ENCODE results near the gene MEI1. TPM values are rescaled to one million over a fixed set of nuclear protein-coding genes. Genes with fewer than 3 reads are reported as not detected.

MEI1 gene
- polyA plus RNA-seq, 6 donors from 2014 or later: 75.0 to 160 (median 83.4) TPM

GRCh38 chr22:41687901-41688364 is 11.4 kb upstream of the MEI1 start:
- H3K27me3 Mint-ChIP-seq: no peaks in the 10 kb centered on the region
- H3K4me3 Mint-ChIP-seq: peak overlapping the region; percentile 90 to 99 (median 96)
- peak; percentile 22 for DNase-seq
- H3K27ac Mint-ChIP-seq: peak overlapping the region; percentile 98 to 100 (median 99)
- no peaks in the 10 kb centered on the region for H3K9me3 Mint-ChIP-seq
- peak; percentile 6 to 13 for ATAC-seq (ENCODE audit: low read depth in 2 of 2)
- peaks cover 23 to 48% (median 31%) of the 10 kb centered on the region in 3 donors for H3K4me1 Mint-ChIP-seq
- H3K36me3 Mint-ChIP-seq: no peaks in the 10 kb centered on the region

DNA sequence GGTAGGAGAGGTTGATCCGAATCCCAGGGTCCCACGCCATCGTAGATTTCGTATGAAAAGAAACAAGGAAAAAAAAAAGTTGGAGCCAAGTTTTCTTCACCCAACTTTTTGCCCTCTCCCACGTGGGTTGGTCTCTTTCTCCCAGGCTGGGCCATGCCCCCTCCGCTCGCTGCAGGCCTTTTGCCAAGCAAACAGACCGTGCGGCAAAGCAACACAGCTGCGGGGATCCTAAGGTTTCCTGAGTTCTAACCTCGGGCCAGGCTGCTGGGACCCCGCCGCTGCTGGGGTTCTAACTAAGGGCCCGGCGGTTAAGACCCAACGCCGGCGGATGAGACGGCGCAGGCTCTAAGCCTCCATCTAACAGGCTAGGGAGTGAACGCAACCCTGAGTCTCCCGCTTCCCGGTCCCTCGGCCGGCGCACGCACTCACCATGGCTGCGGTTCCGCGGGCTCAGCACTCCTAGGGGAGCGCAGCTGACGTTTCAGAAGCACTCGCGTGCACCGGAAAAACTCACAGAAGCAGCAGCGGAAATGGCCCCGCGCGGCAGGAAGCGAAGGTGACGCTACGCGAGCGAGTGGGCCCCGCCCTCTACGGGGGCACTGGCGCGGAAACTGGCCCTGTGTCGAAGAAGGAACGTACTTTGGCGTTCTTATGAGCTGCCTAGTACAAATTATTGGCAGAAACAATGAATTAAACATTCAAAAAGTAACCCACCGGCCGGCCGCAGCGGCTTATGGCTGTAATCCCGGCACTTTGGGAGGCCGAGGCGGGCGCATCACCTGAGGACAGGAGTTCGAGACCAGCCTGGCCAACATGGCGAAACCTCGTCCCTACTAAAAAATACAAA is 10.7 kb upstream of the MEI1 start, which contains the start of gene SNU13:
TSS of gene SNU13 (minus strand) at position 503 of the 847 bp plus-strand sequence. CDS start at position 432, 71 bp downstream.
- peaks cover 23 to 46% (median 31%) of the 10 kb centered on the region in 3 donors for H3K4me1 Mint-ChIP-seq
- no peaks in the 10 kb centered on the region for H3K27me3 Mint-ChIP-seq

DNA sequence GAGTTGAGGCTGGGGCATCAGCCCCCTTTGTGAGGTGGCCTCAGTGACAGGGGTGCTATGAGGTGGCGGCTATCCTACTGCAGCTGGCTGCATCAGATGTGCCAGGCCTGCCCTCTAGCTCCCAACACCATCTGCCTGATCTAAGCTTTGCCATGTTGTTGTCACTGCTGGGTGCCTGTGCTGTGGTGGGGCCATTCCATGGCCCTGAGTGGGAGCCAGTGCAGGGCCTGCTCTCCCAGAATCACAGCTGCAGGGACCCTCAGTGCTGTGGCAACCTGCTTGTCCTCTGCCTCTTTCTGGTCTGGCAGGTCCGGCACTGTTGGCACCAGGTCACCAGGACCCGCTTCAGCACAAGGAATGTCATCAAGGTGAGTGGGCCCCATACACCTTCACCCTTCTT is 8.8 kb upstream of the MEI1 start:
- DNase-seq (no peak), ATAC-seq (ENCODE audit: low read depth in 2 of 2) (no peak)
- no peaks in the 10 kb centered on the region for H3K36me3 Mint-ChIP-seq
- no peaks in the 10 kb centered on the region for H3K9me3 Mint-ChIP-seq
- H3K27ac Mint-ChIP-seq: peak overlapping the region; percentile 95 to 99 (median 99)
- peaks cover 23 to 42% (median 25%) of the 10 kb centered on the region in 3 donors for H3K4me1 Mint-ChIP-seq
- H3K4me3 Mint-ChIP-seq: peak overlapping the region in 5 of 8 donors; percentile 6 to 99 (median 47)
- no peaks in the 10 kb centered on the region for H3K27me3 Mint-ChIP-seq

More for the DNA sequence above, 10.7 kb upstream of the MEI1 start, which contains the start of gene SNU13:
- H3K4me3 Mint-ChIP-seq: peak within 1 kb of the TSS; percentile 90 to 99 (median 96)
- no peaks in the 10 kb centered on the region for H3K36me3 Mint-ChIP-seq
- peak; percentile 94 for DNase-seq
- no peaks in the 10 kb centered on the region for H3K9me3 Mint-ChIP-seq
- peak within 1 kb of the TSS; percentile 98 to 100 (median 99) for H3K27ac Mint-ChIP-seq
- ATAC-seq (ENCODE audit: low read depth in 2 of 2): peak; percentile 94 to 95

GRCh38 chr22:41695211-41695610 is 4.1 kb upstream of the MEI1 start:
- ATAC-seq (ENCODE audit: low read depth in 2 of 2) (no peak), DNase-seq (no peak)
- Mint-ChIP-seq H3K4me3 (no peak overlapping the region), H3K27me3 (no peaks in the 10 kb centered on the region), H3K9me3 (no peaks in the 10 kb centered on the region), H3K27ac (no peak overlapping the region), H3K36me3 (no peaks in the 10 kb centered on the region), H3K4me1 (peaks cover 17 to 29% (median 24%) of the 10 kb centered on the region in 3 donors)

GRCh38 chr22:41696703-41697102 is 2.6 kb upstream of the MEI1 start:
- peak overlapping the region in 3 of 8 donors; percentile 45 to 55 (median 47) for H3K4me3 Mint-ChIP-seq
- no peaks in the 10 kb centered on the region for H3K36me3 Mint-ChIP-seq
- H3K4me1 Mint-ChIP-seq: peaks cover 12 to 18% (median 14%) of the 10 kb centered on the region in 3 donors
- H3K27ac Mint-ChIP-seq: peak overlapping the region in 5 of 6 donors; percentile 53 to 86 (median 83)
- H3K27me3 Mint-ChIP-seq: no peaks in the 10 kb centered on the region
- ATAC-seq (ENCODE audit: low read depth in 2 of 2): no peak
- H3K9me3 Mint-ChIP-seq: no peaks in the 10 kb centered on the region
- DNase-seq: no peak

GRCh38 chr22:41697126-41697775 is 2.1 kb upstream of the MEI1 start:
- Mint-ChIP-seq H3K27ac (peak overlapping the region in 5 of 6 donors; percentile 53 to 86 (median 83)), H3K27me3 (no peaks in the 10 kb centered on the region), H3K36me3 (no peaks in the 10 kb centered on the region), H3K4me3 (peak overlapping the region; percentile 45 to 90 (median 58)), H3K4me1 (peaks cover 12 to 18% (median 14%) of the 10 kb centered on the region in 3 donors), H3K9me3 (no peaks in the 10 kb centered on the region)
- peak; percentile 85 for DNase-seq
- ATAC-seq (ENCODE audit: low read depth in 2 of 2): peak; percentile 79 to 82

DNA sequence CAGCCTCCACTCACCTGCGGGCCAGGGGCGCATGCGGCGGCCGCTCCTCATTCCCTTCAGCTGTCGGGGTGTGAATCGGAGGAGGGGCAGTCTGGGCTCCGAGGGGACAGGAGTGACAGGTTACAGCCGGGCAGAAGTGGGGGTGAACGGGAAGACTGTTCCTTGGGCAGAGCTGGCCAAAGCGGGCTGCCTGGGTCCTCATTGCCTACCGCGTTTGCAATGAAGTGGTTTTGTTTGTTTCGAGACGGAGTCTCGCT is 733 bp downstream of the MEI1 start:
- H3K4me3 Mint-ChIP-seq: no peak overlapping the region

DNA sequence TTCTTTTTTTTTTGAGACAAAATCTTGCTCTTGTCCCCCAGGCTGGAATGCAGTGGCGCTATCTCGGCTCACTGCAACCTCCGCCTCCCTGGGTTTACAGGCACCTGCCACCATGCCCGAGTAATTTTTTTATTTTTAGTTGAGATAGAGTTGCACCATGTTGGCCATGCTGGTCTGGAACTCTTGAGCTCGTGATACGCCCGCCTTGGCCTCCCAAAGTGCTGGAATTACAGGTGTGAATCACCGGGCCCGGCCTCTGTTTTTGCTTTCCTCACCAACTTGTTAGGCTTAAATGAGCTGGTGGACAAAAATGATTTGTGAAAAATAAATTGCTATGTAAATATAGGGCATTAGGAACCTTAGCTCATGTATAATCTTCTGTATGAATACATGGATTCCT is 3.5 kb downstream of the MEI1 start:
- Mint-ChIP-seq H3K4me3 (no peak overlapping the region), H3K36me3 (no peaks in the 10 kb centered on the region), H3K27ac (no peak overlapping the region), H3K4me1 (peaks cover 5 to 9% (median 6%) of the 10 kb centered on the region in 3 donors), H3K27me3 (no peaks in the 10 kb centered on the region), H3K9me3 (no peaks in the 10 kb centered on the region)
- DNase-seq: no peak
- no peak for ATAC-seq (ENCODE audit: low read depth in 2 of 2)

More for the DNA sequence above, 733 bp downstream of the MEI1 start:
- ATAC-seq (ENCODE audit: low read depth in 2 of 2) (no peak), DNase-seq (no peak)
- H3K27me3 Mint-ChIP-seq: no peaks in the 10 kb centered on the region
- H3K36me3 Mint-ChIP-seq: no peaks in the 10 kb centered on the region
- H3K27ac Mint-ChIP-seq: peak overlapping the region in 1 of 6 donors; percentile 72
- H3K4me1 Mint-ChIP-seq: peaks cover 12 to 18% (median 14%) of the 10 kb centered on the region in 3 donors
- no peaks in the 10 kb centered on the region for H3K9me3 Mint-ChIP-seq

- H3K27ac Mint-ChIP-seq: no peak overlapping the region
- ATAC-seq (ENCODE audit: low read depth in 2 of 2) (no peak), DNase-seq (no peak)
- H3K4me3 Mint-ChIP-seq: no peak overlapping the region
- H3K27me3 Mint-ChIP-seq: no peaks in the 10 kb centered on the region
- H3K4me1 Mint-ChIP-seq: no peaks in the 10 kb centered on the region
- H3K36me3 Mint-ChIP-seq: no peaks in the 10 kb centered on the region
- no peaks in the 10 kb centered on the region for H3K9me3 Mint-ChIP-seq
Measured at GRCh38 chr22:41709341-41709740, 10.0 kb downstream of the MEI1 start.

GRCh38 chr22:41713004-41713403 is 13.7 kb downstream of the MEI1 start:
- H3K27me3 Mint-ChIP-seq: peaks cover 0 to 3% (median 0%) of the 10 kb centered on the region in 3 donors
- no peak overlapping the region for H3K27ac Mint-ChIP-seq
- H3K9me3 Mint-ChIP-seq: no peaks in the 10 kb centered on the region
- no peaks in the 10 kb centered on the region for H3K36me3 Mint-ChIP-seq
- ATAC-seq (ENCODE audit: low read depth in 2 of 2) (no peak), DNase-seq (no peak)
- H3K4me3 Mint-ChIP-seq: no peak overlapping the region
- no peaks in the 10 kb centered on the region for H3K4me1 Mint-ChIP-seq

- H3K36me3 Mint-ChIP-seq: no peaks in the 10 kb centered on the region
- no peak overlapping the region for H3K4me3 Mint-ChIP-seq
- no peak overlapping the region for H3K27ac Mint-ChIP-seq
- DNase-seq: no peak
- no peaks in the 10 kb centered on the region for H3K4me1 Mint-ChIP-seq
- peaks cover 0 to 10% (median 4%) of the 10 kb centered on the region in 3 donors for H3K27me3 Mint-ChIP-seq
- H3K9me3 Mint-ChIP-seq: no peaks in the 10 kb centered on the region
- no peak for ATAC-seq (ENCODE audit: low read depth in 2 of 2)
Measured at GRCh38 chr22:41722496-41722895, 23.2 kb downstream of the MEI1 start.

DNA sequence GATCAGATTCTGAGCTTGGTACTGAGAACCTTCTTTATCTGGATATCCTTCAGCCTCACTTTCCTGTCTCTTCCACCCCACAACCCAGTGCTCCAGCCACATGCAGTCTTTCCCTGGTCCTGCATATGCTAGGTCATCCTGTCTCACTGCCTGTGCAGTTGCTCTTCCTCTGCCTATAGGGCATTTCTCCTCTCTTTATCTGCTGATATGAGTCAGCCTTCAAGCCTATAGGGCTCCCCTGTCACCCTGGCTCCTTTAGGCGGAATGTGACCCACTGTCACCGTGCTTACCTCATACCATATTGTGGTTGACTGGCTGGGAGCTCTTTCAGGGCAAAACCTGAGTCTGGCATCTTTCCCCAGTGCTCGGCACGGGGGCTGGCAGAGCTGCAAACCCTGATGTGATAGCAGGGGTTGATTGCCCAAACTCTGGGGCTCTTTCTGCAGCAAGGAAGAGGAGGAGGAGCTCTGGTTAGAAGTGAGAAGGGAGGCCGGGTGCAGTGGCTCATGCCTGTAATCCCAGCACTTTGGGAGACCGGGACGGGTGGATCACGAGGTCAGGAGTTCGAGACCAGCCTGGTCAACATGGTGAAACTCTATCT is 26.3 kb downstream of the MEI1 start:
- H3K9me3 Mint-ChIP-seq: no peaks in the 10 kb centered on the region
- ATAC-seq (ENCODE audit: low read depth in 2 of 2): no peak
- no peak for DNase-seq
- H3K4me1 Mint-ChIP-seq: no peaks in the 10 kb centered on the region
- peaks cover 0 to 4% (median 0%) of the 10 kb centered on the region in 3 donors for H3K27me3 Mint-ChIP-seq
- no peaks in the 10 kb centered on the region for H3K36me3 Mint-ChIP-seq
- H3K4me3 Mint-ChIP-seq: no peak overlapping the region
- peak overlapping the region in 2 of 6 donors; percentile 42 to 85 for H3K27ac Mint-ChIP-seq

- no peak for ATAC-seq (ENCODE audit: low read depth in 2 of 2)
- Mint-ChIP-seq H3K27me3 (no peaks in the 10 kb centered on the region), H3K36me3 (no peaks in the 10 kb centered on the region), H3K27ac (peak overlapping the region in 1 of 6 donors; percentile 38), H3K4me3 (no peak overlapping the region), H3K9me3 (no peaks in the 10 kb centered on the region), H3K4me1 (peaks cover 0 to 11% (median 9%) of the 10 kb centered on the region in 3 donors)
- DNase-seq: no peak
Measured at GRCh38 chr22:41731609-41732008, 32.3 kb downstream of the MEI1 start.

All from naive B cell (primary cell).